ENCODE results near the gene INTS3. TPM values are rescaled to one million over a fixed set of nuclear protein-coding genes. Genes with fewer than 3 reads are reported as not detected.

The INTS3 gene
- total RNA-seq, 1 donor from 2014 or later = 72.3 TPM

DNA sequence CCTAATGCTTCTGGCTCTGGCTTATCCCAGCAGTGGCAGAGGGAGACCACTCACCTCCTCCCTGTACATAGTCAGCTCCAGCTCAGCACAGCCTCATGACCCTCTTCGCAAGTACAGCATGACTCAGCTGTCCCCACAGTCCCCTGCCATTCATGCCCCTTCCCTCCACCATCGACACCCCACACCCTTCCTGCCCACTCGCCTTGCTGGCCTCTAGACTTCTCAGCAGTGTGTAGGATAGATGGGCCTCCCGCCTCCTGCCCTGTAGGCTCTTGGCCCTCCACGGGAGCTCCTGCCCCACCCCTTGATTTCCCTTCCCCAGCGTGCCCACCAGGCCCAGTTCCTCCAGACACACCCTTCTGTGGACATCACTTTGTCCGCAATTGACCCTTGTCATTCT lies 39.6 kb upstream of the INTS3 start:
- peak; percentile 12 for ATAC-seq
- TF ChIP-seq, protein P1, sequence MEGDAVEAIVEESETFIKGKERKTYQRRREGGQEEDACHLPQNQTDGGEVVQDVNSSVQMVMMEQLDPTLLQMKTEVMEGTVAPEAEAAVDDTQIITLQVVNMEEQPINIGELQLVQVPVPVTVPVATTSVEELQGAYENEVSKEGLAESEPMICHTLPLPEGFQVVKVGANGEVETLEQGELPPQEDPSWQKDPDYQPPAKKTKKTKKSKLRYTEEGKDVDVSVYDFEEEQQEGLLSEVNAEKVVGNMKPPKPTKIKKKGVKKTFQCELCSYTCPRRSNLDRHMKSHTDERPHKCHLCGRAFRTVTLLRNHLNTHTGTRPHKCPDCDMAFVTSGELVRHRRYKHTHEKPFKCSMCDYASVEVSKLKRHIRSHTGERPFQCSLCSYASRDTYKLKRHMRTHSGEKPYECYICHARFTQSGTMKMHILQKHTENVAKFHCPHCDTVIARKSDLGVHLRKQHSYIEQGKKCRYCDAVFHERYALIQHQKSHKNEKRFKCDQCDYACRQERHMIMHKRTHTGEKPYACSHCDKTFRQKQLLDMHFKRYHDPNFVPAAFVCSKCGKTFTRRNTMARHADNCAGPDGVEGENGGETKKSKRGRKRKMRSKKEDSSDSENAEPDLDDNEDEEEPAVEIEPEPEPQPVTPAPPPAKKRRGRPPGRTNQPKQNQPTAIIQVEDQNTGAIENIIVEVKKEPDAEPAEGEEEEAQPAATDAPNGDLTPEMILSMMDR (IDR thresholded peaks at IDR 0.05) = no peak
- Histone ChIP-seq H3K4me1 (no peaks in the 10 kb centered on the region), H3K27ac (no peak overlapping the region), H3K36me3 (peaks cover 4% of the 10 kb centered on the region), H3K27me3 (no peaks in the 10 kb centered on the region), H3K9me3 (no peaks in the 10 kb centered on the region), H3K4me3 (no peak overlapping the region)
- intact Hi-C loops (cut with DNase I) = no loop called here
- no peak for DNase-seq

DNA sequence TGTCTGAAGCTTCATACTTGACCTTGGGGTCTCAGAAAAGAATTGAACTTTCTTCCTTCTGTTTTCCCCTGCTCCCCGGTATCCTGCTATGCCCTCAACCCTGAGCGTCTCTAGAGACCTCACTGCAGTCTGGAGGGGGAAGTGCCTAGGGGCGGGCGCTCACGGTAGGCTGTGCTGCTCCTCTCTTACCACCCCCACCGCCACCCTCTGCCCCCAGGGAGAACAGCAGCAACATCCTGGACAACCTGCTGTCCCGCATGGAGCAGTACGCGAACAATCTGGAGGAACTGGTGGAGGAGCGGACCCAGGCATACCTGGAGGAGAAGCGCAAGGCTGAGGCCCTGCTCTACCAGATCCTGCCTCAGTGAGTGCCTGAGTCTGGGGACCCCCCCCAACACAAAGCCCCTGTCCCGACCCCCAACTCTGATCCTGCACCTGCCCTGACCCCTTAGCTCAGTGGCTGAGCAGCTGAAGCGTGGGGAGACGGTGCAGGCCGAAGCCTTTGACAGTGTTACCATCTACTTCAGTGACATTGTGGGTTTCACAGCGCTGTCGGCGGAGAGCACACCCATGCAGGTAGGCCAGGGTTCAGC lies 39.0 kb upstream of the INTS3 start:
- intact Hi-C loops (cut with DNase I) = no loop called here

DNA sequence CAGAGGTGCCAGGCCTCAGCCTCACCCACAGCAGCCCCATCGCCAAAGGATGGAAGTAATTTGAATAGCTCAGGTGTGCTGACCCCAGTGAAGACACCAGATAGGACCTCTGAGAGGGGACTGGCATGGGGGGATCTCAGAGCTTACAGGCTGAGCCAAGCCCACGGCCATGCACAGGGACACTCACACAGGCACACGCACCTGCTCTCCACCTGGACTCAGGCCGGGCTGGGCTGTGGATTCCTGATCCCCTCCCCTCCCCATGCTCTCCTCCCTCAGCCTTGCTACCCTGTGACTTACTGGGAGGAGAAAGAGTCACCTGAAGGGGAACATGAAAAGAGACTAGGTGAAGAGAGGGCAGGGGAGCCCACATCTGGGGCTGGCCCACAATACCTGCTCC lies 34.4 kb upstream of the INTS3 start:
- DNase-seq = no peak
- intact Hi-C loops (cut with DNase I) = no loop called here
- no peaks in the 10 kb centered on the region for H3K27me3 ChIP-seq
- no peak for ATAC-seq
- H3K4me3 ChIP-seq = no peak overlapping the region
- no peak overlapping the region for H3K27ac ChIP-seq
- H3K4me1 ChIP-seq = peaks cover 8% of the 10 kb centered on the region
- peaks cover 4% of the 10 kb centered on the region for H3K36me3 ChIP-seq
- TF ChIP-seq, protein P1 (IDR thresholded peaks at IDR 0.05) = no peak
- H3K9me3 ChIP-seq = no peaks in the 10 kb centered on the region

More for the DNA sequence above, 39.0 kb upstream of the INTS3 start:
- TF ChIP-seq, protein P1 (IDR thresholded peaks at IDR 0.05) = no peak
- H3K27me3 ChIP-seq = no peaks in the 10 kb centered on the region
- H3K4me1 ChIP-seq = no peaks in the 10 kb centered on the region
- H3K9me3 ChIP-seq = no peaks in the 10 kb centered on the region
- peaks cover 4% of the 10 kb centered on the region for H3K36me3 ChIP-seq
- no peak overlapping the region for H3K4me3 ChIP-seq
- DNase-seq (no peak), ATAC-seq (no peak)
- no peak overlapping the region for H3K27ac ChIP-seq

DNA sequence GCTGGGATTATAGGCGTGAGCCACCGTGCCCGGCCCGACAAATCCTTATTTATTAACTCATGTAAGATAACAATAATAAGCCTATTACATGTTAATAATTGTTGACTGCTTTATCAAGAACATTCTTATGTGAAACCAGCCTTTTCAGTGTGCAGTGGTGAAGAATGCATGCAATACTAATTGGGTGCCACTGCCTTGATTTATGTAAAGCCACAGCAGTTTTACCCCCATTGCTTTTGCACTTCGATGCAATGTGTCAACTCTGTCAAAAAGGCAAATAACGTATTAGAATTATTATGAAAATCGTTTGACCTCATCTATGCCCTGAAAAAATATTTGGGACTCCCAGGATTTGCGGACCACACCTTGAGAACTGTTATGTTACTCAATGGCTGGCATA lies 31.1 kb upstream of the INTS3 start:
- Histone ChIP-seq H3K36me3 (no peaks in the 10 kb centered on the region), H3K4me3 (no peak overlapping the region), H3K9me3 (no peaks in the 10 kb centered on the region), H3K27me3 (no peaks in the 10 kb centered on the region), H3K27ac (peak overlapping the region; percentile 84), H3K4me1 (peaks cover 16% of the 10 kb centered on the region)
- intact Hi-C loops (cut with DNase I) = no loop called here
- TF ChIP-seq, protein P1 (IDR thresholded peaks at IDR 0.05) = no peak
- no peak for ATAC-seq
- DNase-seq = no peak

DNA sequence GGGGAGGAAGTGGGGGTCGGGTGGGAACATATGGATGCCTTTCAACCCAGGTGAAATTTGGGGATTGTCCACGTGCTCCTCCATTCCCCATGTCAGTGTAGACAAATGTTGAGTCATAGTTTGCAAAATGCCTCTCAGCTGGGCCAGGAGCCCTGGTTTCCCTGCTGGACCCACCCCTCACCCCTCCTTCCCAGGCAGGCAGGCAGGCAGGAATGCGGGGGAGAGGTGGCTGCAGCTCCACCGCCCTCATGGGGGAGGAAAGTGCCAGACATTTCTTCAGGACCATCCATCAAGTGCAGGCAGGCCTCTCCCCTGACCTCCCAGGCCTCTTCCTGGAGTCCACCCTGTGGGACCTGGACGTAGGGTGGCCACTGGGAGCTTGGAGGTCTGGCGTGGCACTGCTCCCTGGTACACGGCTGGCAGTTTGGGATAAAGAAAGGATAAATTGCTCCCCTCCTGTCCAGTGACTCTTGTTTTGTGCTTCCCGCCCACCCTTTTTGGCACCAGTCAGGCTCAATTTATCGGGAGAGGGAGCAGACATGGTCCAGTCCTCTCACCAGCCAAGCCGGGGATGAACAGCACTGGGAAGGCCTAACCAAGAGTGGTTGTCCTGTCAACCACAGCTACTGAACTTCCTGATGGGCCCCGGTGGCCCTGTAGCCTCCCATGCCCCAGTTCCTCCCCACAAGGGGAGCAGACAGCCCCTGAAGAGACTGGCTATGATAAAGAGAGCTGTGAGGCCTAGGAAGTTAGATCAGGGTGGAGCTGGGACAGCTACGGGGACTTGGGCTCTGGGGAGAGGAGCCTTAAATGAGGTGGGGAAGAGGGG lies 30.4 kb upstream of the INTS3 start:
- Histone ChIP-seq H3K4me3 (no peak overlapping the region), H3K27me3 (no peaks in the 10 kb centered on the region), H3K27ac (peak overlapping the region; percentile 84), H3K4me1 (peaks cover 16% of the 10 kb centered on the region), H3K36me3 (no peaks in the 10 kb centered on the region), H3K9me3 (no peaks in the 10 kb centered on the region)
- intact Hi-C loops (cut with DNase I) = no loop called here
- ATAC-seq = peak; percentile 66
- DNase-seq = peak; percentile 72
- TF ChIP-seq, protein P1 (IDR thresholded peaks at IDR 0.05) = no peak

Data from upper lobe of right lung (tissue), 1 donor.